ENCODE data around the gene CADM1. TPM values are rescaled to one million over a fixed set of nuclear protein-coding genes. Genes with fewer than 3 reads are reported as not detected.

CADM1 gene
- total RNA-seq, 1 experiment from 2014 or later = 0.79 TPM

GRCh38 chr11:115257678-115258077 is 246.5 kb downstream of the CADM1 start:
- BruUV-seq (replicated peaks) = no TSS peak
- Histone ChIP-seq H3K4me3 (replicated peaks in 1 of 2; ENCODE audit: low read depth in 1 of 2, low read length in 2 of 2) (no peak overlapping the region), H3K79me2 (ENCODE audit: insufficient read depth, low read length) (no peaks in the 10 kb centered on the region), H3K4me1 (ENCODE audit: control insufficient read depth in 1 of 2, insufficient read depth in 2 of 2, low read length in 2 of 2) (no peaks in the 10 kb centered on the region), H3K27me3 (ENCODE audit: insufficient read depth, low read length) (no peaks in the 10 kb centered on the region), H3K9me3 (ENCODE audit: control insufficient read depth in 1 of 2, insufficient read depth in 1 of 2, low read depth in 1 of 2, low read length in 2 of 2) (peaks cover 0 to 3% of the 10 kb centered on the region in 2 experiments; a peak in 2 of 4 replicates), H3K36me3 (ENCODE audit: control insufficient read depth in 1 of 2, insufficient read depth in 2 of 2, low read length in 2 of 2) (no peaks in the 10 kb centered on the region), H3K27ac (ENCODE audit: low read depth, low read length) (no peak overlapping the region), H3K9me2 (ENCODE audit: insufficient read depth) (no peaks in the 10 kb centered on the region), H4K20me1 (ENCODE audit: insufficient read depth) (no peaks in the 10 kb centered on the region), H3K9ac (ENCODE audit: low read length) (no peak overlapping the region), H2AFZ (ENCODE audit: low read depth, low read length, poor library complexity, severe bottlenecking) (no peak overlapping the region), H3K4me2 (ENCODE audit: low read length) (no peak overlapping the region)
- TF ChIP-seq SRF (IDR thresholded peaks at IDR 0.05; ENCODE audit: low read depth) = no peak
- no peak for TF ChIP-seq POLR2A (IDR thresholded peaks at IDR 0.05; ENCODE audit: borderline replicate concordance, extremely low read depth, insufficient read depth, insufficient read length)
- TF ChIP-seq ZFX (IDR thresholded peaks at IDR 0.05) = no peak
- TF ChIP-seq RAD21 (IDR thresholded peaks at IDR 0.05; ENCODE audit: low read depth) = no peak
- TF ChIP-seq YY1 (IDR thresholded peaks at IDR 0.05; ENCODE audit: extremely low read depth, insufficient replicate concordance, low read depth, low read length) = no peak
- no peak for TF ChIP-seq EZH2phosphoT487 (IDR thresholded peaks at IDR 0.05; ENCODE audit: borderline replicate concordance)
- no peak for TF ChIP-seq CEBPB (IDR thresholded peaks at IDR 0.05; ENCODE audit: low read depth)
- TF ChIP-seq, protein P1, sequence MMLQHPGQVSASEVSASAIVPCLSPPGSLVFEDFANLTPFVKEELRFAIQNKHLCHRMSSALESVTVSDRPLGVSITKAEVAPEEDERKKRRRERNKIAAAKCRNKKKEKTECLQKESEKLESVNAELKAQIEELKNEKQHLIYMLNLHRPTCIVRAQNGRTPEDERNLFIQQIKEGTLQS (IDR thresholded peaks at IDR 0.05) = no peak
- no peak for TF ChIP-seq POLR2AphosphoS5 (IDR thresholded peaks at IDR 0.05; ENCODE audit: low read depth, low read length)
- no peak for TF ChIP-seq ZBTB33 (IDR thresholded peaks at IDR 0.05; ENCODE audit: extremely low read depth, insufficient replicate concordance, low read length)
- TF ChIP-seq EZH2 (IDR thresholded peaks at IDR 0.05) = no peak
- TF ChIP-seq ELF1 (IDR thresholded peaks at IDR 0.05; ENCODE audit: borderline replicate concordance, low read depth) = no peak
- TF ChIP-seq FOSL1 (IDR thresholded peaks at IDR 0.05; ENCODE audit: low read depth) = no peak
- TF ChIP-seq TCF7L2 (IDR thresholded peaks at IDR 0.05; ENCODE audit: borderline replicate concordance, extremely low read depth, insufficient read depth, insufficient read length) = no peak
- TF ChIP-seq, protein P2, sequence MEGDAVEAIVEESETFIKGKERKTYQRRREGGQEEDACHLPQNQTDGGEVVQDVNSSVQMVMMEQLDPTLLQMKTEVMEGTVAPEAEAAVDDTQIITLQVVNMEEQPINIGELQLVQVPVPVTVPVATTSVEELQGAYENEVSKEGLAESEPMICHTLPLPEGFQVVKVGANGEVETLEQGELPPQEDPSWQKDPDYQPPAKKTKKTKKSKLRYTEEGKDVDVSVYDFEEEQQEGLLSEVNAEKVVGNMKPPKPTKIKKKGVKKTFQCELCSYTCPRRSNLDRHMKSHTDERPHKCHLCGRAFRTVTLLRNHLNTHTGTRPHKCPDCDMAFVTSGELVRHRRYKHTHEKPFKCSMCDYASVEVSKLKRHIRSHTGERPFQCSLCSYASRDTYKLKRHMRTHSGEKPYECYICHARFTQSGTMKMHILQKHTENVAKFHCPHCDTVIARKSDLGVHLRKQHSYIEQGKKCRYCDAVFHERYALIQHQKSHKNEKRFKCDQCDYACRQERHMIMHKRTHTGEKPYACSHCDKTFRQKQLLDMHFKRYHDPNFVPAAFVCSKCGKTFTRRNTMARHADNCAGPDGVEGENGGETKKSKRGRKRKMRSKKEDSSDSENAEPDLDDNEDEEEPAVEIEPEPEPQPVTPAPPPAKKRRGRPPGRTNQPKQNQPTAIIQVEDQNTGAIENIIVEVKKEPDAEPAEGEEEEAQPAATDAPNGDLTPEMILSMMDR (IDR thresholded peaks at IDR 0.05 in 2 of 3, conservative IDR thresholded peaks at IDR 0.05 in 1 of 3; ENCODE audit: borderline replicate concordance in 1 of 3, insufficient read depth in 1 of 3, low read depth in 2 of 3, low read length in 2 of 3) = no peak
- TF ChIP-seq MAX (IDR thresholded peaks at IDR 0.05) = no peak
- no peak for TF ChIP-seq EGR1 (IDR thresholded peaks at IDR 0.05; ENCODE audit: low read depth)
- no peak for TF ChIP-seq JUND (IDR thresholded peaks at IDR 0.05)
- no peak for TF ChIP-seq CBX3 (IDR thresholded peaks at IDR 0.05; ENCODE audit: low read depth)
- no peak for TF ChIP-seq SIN3A (IDR thresholded peaks at IDR 0.05; ENCODE audit: low read depth)
- POLR2A ChIA-PET = no interaction called here
- CTCF ChIA-PET = no interaction called here
- RAD21 ChIA-PET (ENCODE audit: low non-redundant PET in 1 of 2, low total read pairs in 2 of 2, uncharacterized antibody in 2 of 2, unreplicated experiment in 2 of 2) = no interaction called here
- ATAC-seq (no peak), DNase-seq (ENCODE audit: low read depth, low spot score) (no peak)
- intact Hi-C loops (cut with micrococcal nuclease) = no loop called here

Measured in HCT116 (cell line).